Peyer's patch (tissue), 4 donors: Measurements from ENCODE around the gene SKI.

Experiments
- CTCF ChIP-seq, 6 experiments: fragments of 450-650 bp in 4 of 6; fragments of 200-600 bp in 2 of 6; sonication (generic) in 1 of 6; IDR thresholded peaks; one replicate each; pipeline ENCODE4 v1.5.1; 2017 to 2019; ENCODE audit warnings: antibody characterized with exemption in 6 of 6, mild to moderate bottlenecking in 3 of 6, moderate library complexity in 1 of 6
- POLR2A ChIP-seq, 2 donors: fragments of 450-650 bp; IDR thresholded peaks; one replicate each; pipeline ENCODE4 v1.5.1; 2017; ENCODE audit warnings: antibody characterized with exemption in 2 of 2, mild to moderate bottlenecking in 2 of 2, moderate library complexity in 2 of 2

DNA sequence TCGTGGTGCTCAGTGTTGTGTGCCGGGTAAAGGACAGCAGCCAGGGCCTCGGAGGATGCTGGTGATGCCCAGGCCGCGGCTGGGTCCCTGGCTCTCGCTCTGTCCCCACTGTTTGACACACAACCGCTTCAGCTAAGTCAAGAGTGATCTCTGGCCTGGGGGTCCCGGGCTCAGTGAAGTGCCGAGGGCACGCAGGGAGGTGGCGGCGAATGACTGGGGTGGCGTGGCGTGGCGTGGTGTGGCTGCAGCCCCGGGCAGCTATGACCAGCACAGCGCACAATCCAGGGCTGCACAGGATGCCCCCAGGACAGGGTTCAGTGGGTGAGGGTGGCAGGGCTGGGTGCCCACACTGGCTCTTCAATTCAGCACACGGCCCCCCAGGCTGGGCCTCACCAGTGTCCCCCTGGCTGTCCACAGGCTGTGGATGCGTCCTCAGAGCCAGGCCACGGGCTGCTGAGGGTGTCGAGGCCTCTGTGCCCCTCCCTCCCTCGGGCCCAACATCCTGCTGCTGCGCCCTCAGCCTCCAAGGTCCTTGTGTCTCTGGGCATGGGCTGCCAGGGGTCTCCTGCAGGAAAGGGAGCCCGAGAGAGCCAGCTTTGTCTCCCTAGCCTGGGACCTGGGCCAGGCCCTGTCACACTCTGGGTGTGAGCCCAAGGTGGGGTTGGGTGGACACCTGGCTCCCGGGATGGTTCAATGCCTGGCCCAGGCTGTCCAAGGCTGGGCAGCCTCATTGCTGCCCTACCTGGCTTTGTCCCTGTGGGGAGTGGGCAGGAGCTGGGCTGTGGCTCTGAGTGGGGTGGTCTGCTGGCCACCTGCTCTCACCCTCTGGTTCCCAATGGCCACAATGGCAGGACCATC lies 12.0 kb upstream of the SKI start:
- no peak for TF ChIP-seq CTCF (IDR thresholded peaks at IDR 0.05)
- TF ChIP-seq POLR2A (IDR thresholded peaks at IDR 0.05): no peak
